IMR-90 (cell line): ENCODE measurements around the gene HECW1. TPM values are rescaled to one million over a fixed set of nuclear protein-coding genes. Genes with fewer than 3 reads are reported as not detected.
"Not testable (repeated sequence)": the region's sequence is repeated elsewhere in the genome, so short reads cannot be mapped to it uniquely, and the experiment has no call there.

Source experiments
- ATAC-seq: fragments of 200-7000 bp; cut with Tn5 transposase; 2 replicates; pipeline ENCODE4 v1.9.1; 2020; ENCODE audit warnings: low read depth, mild to moderate bottlenecking, moderate library complexity
- BruUV-seq: library from RNA; stranded (reverse); fragments of 400-500 nt; replicated peaks from 2 replicates; lab custom pipeline; 2021; lab: Mats Ljungman, UMichigan
- CTCF ChIA-PET: fragments of 300-600 bp; formaldehyde crosslinking; extraction: SDS; loops from one replicate; lab custom pipeline; 2021; ENCODE audit warnings: antibody characterized with exemption; lab: Yijun Ruan, JAX
- POLR2A ChIA-PET: fragments of 300-600 bp; sonication (Branson Sonifier 250); formaldehyde crosslinking; loops from one replicate; lab custom pipeline; 2022; ENCODE audit warnings: antibody characterized with exemption; ENCODE audit not compliant: unreplicated experiment; lab: Charles Lee
- DNase-seq: peaks from one replicate; pipeline ENCODE4 v3.0.0; 2013
- H2AFZ ChIP-seq: replicated peaks from 2 replicates; pipeline ENCODE3; 2013; ENCODE audit warnings: low read length, mild to moderate bottlenecking; ENCODE audit not compliant: poor library complexity
- H2AK5ac ChIP-seq: 2 replicates; pipeline ENCODE4 v1.6.1; 2013; ENCODE audit warnings: low read depth, low read length, inconsistent platforms
- H2AK9ac ChIP-seq: replicated peaks from 2 replicates; pipeline ENCODE3; 2013; ENCODE audit warnings: mild to moderate bottlenecking, low read depth, low read length, moderate library complexity; ENCODE audit not compliant: poor library complexity
- H2BK120ac ChIP-seq: 2 replicates; pipeline ENCODE4 v1.6.1; 2013; ENCODE audit warnings: low read depth, low read length, inconsistent platforms
- H2BK15ac ChIP-seq: 3 replicates; pipeline ENCODE4 v1.6.1; 2013; ENCODE audit warnings: low read depth, low read length, inconsistent platforms
- H2BK20ac ChIP-seq: 2 replicates; pipeline ENCODE4 v1.6.1; 2013; ENCODE audit warnings: low read depth, mild to moderate bottlenecking, inconsistent platforms, low read length, moderate library complexity
- H2BK5ac ChIP-seq: 2 replicates; pipeline ENCODE4 v1.6.1; 2013; ENCODE audit warnings: mild to moderate bottlenecking, low read depth, low read length, inconsistent platforms; ENCODE audit not compliant: poor library complexity, severe bottlenecking
- H3K14ac ChIP-seq: replicated peaks from 2 replicates; pipeline ENCODE4 v1.6.1; 2013; ENCODE audit warnings: low read depth, low read length, inconsistent platforms
- H3K18ac ChIP-seq: 2 replicates; pipeline ENCODE4 v1.6.1; 2013; ENCODE audit warnings: low read depth, low read length, control low read depth
- H3K23ac ChIP-seq: 2 replicates; pipeline ENCODE4 v1.6.1; 2013; ENCODE audit warnings: low read depth, low read length, inconsistent platforms
- H3K27ac ChIP-seq: 2 replicates; pipeline ENCODE4 v1.5.1; 2013; ENCODE audit warnings: mild to moderate bottlenecking, control low read depth, low read length; ENCODE audit not compliant: insufficient read depth
- H3K27me3 ChIP-seq: 2 replicates; pipeline ENCODE4 v1.6.1; 2013; ENCODE audit warnings: low read length; ENCODE audit not compliant: control insufficient read depth, insufficient read depth
- H3K36me3 ChIP-seq: 2 replicates; pipeline ENCODE4 v1.6.1; 2013; ENCODE audit warnings: low read length, mixed read lengths; ENCODE audit not compliant: control insufficient read depth, insufficient read depth
- H3K4ac ChIP-seq: 2 replicates; pipeline ENCODE4 v1.6.1; 2013; ENCODE audit warnings: low read depth, low read length, inconsistent platforms
- H3K4me1 ChIP-seq: 2 replicates; pipeline ENCODE4 v1.6.1; 2013; ENCODE audit warnings: low read length, mixed read lengths; ENCODE audit not compliant: control insufficient read depth, insufficient read depth
- H3K4me2 ChIP-seq: 2 replicates; pipeline ENCODE4 v1.6.1; 2013; ENCODE audit warnings: low read depth, mild to moderate bottlenecking, control low read depth, low read length, moderate library complexity
- H3K4me3 ChIP-seq: 2 replicates; pipeline ENCODE4 v1.5.1; 2013; ENCODE audit warnings: low read depth, mild to moderate bottlenecking, control low read depth, low read length, moderate library complexity; ENCODE audit not compliant: insufficient read depth
- H3K56ac ChIP-seq: 2 replicates; pipeline ENCODE4 v1.6.1; 2013; ENCODE audit warnings: low read length, inconsistent platforms; ENCODE audit not compliant: insufficient read depth; ENCODE audit errors: extremely low read depth
- H3K79me1 ChIP-seq, 2 experiments: 2 replicates each; pipeline ENCODE4 v1.6.1; 2013; ENCODE audit warnings: low read length in 2 of 2, inconsistent platforms in 1 of 2, low read depth in 1 of 2
- H3K9ac ChIP-seq: 2 replicates; pipeline ENCODE4 v1.6.1; 2013; ENCODE audit warnings: low read depth, low read length, control low read depth
- H3K9me1 ChIP-seq: 2 replicates; pipeline ENCODE4 v1.6.1; 2013; ENCODE audit warnings: low read length, inconsistent platforms; ENCODE audit not compliant: insufficient read depth
- H3K9me3 ChIP-seq: 2 replicates; pipeline ENCODE4 v1.6.1; 2013; ENCODE audit warnings: low read length; ENCODE audit not compliant: control insufficient read depth, insufficient read depth
- H4K20me1 ChIP-seq: 2 replicates; pipeline ENCODE4 v1.6.1; 2013; ENCODE audit warnings: low read length, inconsistent platforms; ENCODE audit not compliant: insufficient read depth
- H4K5ac ChIP-seq: 2 replicates; pipeline ENCODE4 v1.6.1; 2013; ENCODE audit warnings: mild to moderate bottlenecking, low read depth, low read length, control low read depth
- H4K8ac ChIP-seq, 2 experiments: 2 replicates each; pipeline ENCODE4 v1.6.1; 2013; ENCODE audit warnings: low read depth in 2 of 2, low read length in 2 of 2, control low read depth in 1 of 2, inconsistent platforms in 1 of 2
- H4K91ac ChIP-seq: 2 replicates; pipeline ENCODE4 v1.6.1; 2013; ENCODE audit warnings: low read depth, low read length, inconsistent platforms; ENCODE audit not compliant: insufficient read depth
- WGBS, 2 experiments: methylation state at CpG; one replicate each; pipeline versions ENCODE4 v1.1.5 to v1.1.7; 2013; ENCODE audit warnings: missing lambda C conversion rate in 2 of 2; ENCODE audit not compliant: insufficient read length in 1 of 2; ENCODE audit errors: extremely low coverage in 2 of 2; 5-methylcytosine and 5-hydroxymethylcytosine counted together
- dilution Hi-C: fragments of 300-500 bp; cut with HindIII; formaldehyde crosslinking; loops from one replicate; pipeline ENCODE4 v1.14.3; 2018; ENCODE audit warnings: low sequenced_read_pairs; ENCODE audit not compliant: unreplicated experiment
- in situ Hi-C: fragments of 300-500 bp; cut with MboI; formaldehyde crosslinking; loops from 3 replicates; pipeline ENCODE4 v1.14.3; 2019; ENCODE audit warnings: low sequenced_read_pairs, inconsistent platforms, mixed read lengths
- intact Hi-C: fragments of 100-400 bp; cut with micrococcal nuclease; formaldehyde crosslinking; loops from 2 replicates; pipeline ENCODE4 v1.10.0; 2022
- polyA plus RNA-seq, 3 experiments: library from polyadenylated mRNA; depleted of rRNA; stranded (reverse); fragments of >200 nt; gene quantifications; 2 replicates each; pipeline ENCODE4 v1.2.3, GENCODE V29; 2012; ENCODE audit warnings: low replicate concordance in 1 of 3
- total RNA-seq: library from RNA; depleted of rRNA; stranded (reverse); fragments of >200 nt; gene quantifications from 2 replicates; pipeline ENCODE4 v1.2.3, GENCODE V29; 2012

The HECW1 gene
- total and polyA plus RNA-seq, 2 of the 4 experiments (the other 2 are of a cell fraction) = 0.56 to 1.3 TPM

DNA sequence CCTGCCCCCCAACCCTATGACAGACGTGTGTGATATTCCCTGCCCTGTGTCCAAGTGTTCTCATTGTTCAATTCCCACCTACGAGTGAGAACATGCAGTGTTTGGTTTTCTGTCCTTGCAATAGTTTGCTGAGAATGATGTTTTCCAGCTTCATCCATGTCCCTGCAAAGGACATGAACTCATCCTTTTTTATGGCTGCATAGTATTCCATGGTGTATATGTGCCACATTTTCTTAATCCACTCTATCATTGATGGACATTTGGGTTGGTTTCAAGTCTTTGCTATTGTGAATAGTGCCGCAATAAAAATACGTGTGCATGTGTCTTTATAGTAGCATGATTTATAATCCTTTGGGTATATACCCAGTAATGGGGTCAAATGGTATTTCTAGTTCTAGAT lies 231.0 kb downstream of the HECW1 start:
- H3K9ac ChIP-seq, H3K36me3 ChIP-seq, H3K56ac ChIP-seq, H2BK5ac ChIP-seq, H2AFZ ChIP-seq, H4K5ac ChIP-seq, POLR2A ChIA-PET, H3K18ac ChIP-seq, intact Hi-C loops, H3K4me3 ChIP-seq, H4K8ac ChIP-seq, H3K14ac ChIP-seq, CTCF ChIA-PET, H4K20me1 ChIP-seq, H2BK120ac ChIP-seq, H3K4me2 ChIP-seq, H2AK9ac ChIP-seq, ATAC-seq, H3K23ac ChIP-seq, dilution Hi-C loops, H4K91ac ChIP-seq, H2AK5ac ChIP-seq, H3K4me1 ChIP-seq, H2BK15ac ChIP-seq, H3K9me3 ChIP-seq, H3K79me1 ChIP-seq, H3K27me3 ChIP-seq, DNase-seq, H3K4ac ChIP-seq, H2BK20ac ChIP-seq, H3K27ac ChIP-seq, BruUV-seq, H3K9me1 ChIP-seq, in situ Hi-C loops: not testable (repeated sequence)
- no CpG with 5 or more reads among the region's 4 CpGs for WGBS, 2 experiments

DNA sequence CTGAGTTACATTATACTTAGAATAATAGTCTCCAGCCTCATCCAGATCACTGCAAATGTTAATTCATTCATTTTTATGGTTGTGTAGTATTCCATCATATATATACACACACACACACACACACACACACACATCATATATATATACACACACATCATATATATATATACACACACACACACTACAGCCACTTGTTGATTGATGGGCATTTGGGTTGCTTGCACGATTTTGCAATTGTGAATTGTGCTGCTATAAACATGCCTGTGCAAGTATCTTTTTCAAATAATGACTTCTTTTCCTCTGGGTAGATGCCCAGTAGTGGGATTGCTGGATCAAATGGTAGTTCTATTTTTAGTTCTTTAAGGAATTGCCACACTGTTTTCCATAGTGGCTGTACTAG lies 233.2 kb downstream of the HECW1 start:
- H3K9ac ChIP-seq, H2AK9ac ChIP-seq, H3K56ac ChIP-seq, H2AFZ ChIP-seq, H3K79me1 ChIP-seq, H4K91ac ChIP-seq, H4K8ac ChIP-seq, H4K20me1 ChIP-seq, H3K14ac ChIP-seq, H3K4me2 ChIP-seq, H3K36me3 ChIP-seq, BruUV-seq, H2BK120ac ChIP-seq, H3K4me3 ChIP-seq, intact Hi-C loops, DNase-seq, H2AK5ac ChIP-seq, H3K27me3 ChIP-seq, H2BK5ac ChIP-seq, H2BK15ac ChIP-seq, dilution Hi-C loops, ATAC-seq, H3K4ac ChIP-seq, H3K27ac ChIP-seq, H3K9me3 ChIP-seq, H3K4me1 ChIP-seq, H3K9me1 ChIP-seq, H3K23ac ChIP-seq, H2BK20ac ChIP-seq, in situ Hi-C loops, H3K18ac ChIP-seq, H4K5ac ChIP-seq, CTCF ChIA-PET, POLR2A ChIA-PET: not testable (repeated sequence)
- no CpG with 5 or more reads among the region's 1 CpG for WGBS, 2 experiments
